Keratinocyte (primary cell): Measurements from ENCODE around the gene AOAH.

Experiments used
- CTCF ChIP-seq, 3 experiments: IDR thresholded peaks in 1 of 3; conservative IDR thresholded peaks in 1 of 3; optimal IDR thresholded peaks in 1 of 3; 2 replicates in 2 of 3; 3 replicates in 1 of 3; pipeline versions ENCODE3 to v1.5.1; 2011; ENCODE audit warnings: low read length in 3 of 3, mild to moderate bottlenecking in 3 of 3, moderate library complexity in 2 of 3, control low read depth in 1 of 3, inconsistent platforms in 1 of 3; ENCODE audit not compliant: insufficient read depth in 2 of 3; ENCODE audit errors: extremely low read depth in 1 of 3
- EZH2 ChIP-seq: IDR thresholded peaks from one replicate; pipeline ENCODE4 v1.6.1; 2012; ENCODE audit warnings: inconsistent platforms, mild to moderate bottlenecking, low read length, moderate library complexity

DNA sequence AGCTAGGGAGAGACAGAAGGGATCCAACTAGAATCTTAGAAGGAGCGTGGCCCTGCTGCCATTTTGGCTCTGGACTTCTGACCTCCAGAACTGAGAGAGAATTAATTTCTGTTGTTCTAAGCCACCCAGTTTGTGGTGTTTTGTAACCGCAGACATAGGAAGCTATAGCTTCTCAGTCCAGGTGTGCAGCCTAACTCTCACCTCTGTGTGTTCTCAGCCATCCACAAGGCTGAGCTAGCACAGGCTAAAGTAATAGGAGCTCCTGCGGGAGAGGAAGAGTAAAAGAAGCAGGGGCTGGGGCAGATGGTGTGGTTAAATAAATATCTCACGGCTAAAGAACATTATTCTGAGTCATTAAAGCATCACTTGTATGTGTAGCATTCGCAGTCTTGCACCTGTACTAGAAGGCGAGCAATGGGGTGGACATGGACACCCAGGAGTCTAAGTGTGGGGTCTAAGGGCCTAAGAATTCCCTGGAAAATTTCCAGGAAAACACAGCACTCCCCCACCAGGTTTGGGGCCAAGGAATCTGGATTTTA, 94.1 kb downstream of the AOAH start:
- no peak for TF ChIP-seq CTCF (optimal IDR thresholded peaks at IDR 0.05 in 1 of 3, IDR thresholded peaks at IDR 0.05 in 1 of 3, conservative IDR thresholded peaks at IDR 0.05 in 1 of 3; ENCODE audit: extremely low read depth in 1 of 3, insufficient read depth in 2 of 3, low read length in 3 of 3)
- TF ChIP-seq EZH2, result no peak
